Right lobe of liver (tissue), 4 donors: ENCODE data around the gene VRK1.

Experiments used
- POLR2A ChIP-seq: fragments of 450-650 bp; IDR thresholded peaks from one replicate; pipeline ENCODE4 v1.6.1; 2017; ENCODE audit warnings: antibody characterized with exemption, mild to moderate bottlenecking
- TF ChIP-seq, protein P1 (sequence below), 4 donors: fragments of 200-600 bp in 3 of 4; fragments of 450-650 bp in 1 of 4; IDR thresholded peaks; one replicate each; pipeline versions ENCODE4 v1.5.1 to v1.8.0; 2016 to 2022; ENCODE audit warnings: antibody characterized with exemption in 4 of 4, mild to moderate bottlenecking in 2 of 4
- donor health status: DM: no; HTN: no; CAD: no.
- donor health status: DM: no; HTN: no; CAD: no.
- donor health status: DM: no; HTN: yes; CAD: no.

DNA sequence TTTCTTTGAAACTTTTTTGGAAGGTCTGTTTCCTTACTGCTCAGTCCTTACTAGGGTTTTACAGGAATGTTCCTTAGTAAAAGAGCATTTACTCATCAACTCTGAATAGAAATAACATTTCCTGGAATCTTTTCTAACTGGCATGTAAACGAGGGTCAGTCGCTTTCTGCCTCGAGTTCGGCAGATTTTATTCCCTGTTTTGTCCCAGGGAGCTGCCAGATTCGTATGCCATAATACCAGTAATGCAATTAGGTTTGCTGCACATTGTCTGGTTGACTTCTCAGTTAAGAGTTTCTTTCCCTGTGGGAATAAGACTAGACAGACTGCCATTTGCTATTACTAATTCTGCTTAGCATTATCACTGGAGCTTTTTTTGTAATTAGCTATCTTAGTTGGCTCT lies 91.9 kb downstream of the VRK1 start:
- TF ChIP-seq, protein P1, sequence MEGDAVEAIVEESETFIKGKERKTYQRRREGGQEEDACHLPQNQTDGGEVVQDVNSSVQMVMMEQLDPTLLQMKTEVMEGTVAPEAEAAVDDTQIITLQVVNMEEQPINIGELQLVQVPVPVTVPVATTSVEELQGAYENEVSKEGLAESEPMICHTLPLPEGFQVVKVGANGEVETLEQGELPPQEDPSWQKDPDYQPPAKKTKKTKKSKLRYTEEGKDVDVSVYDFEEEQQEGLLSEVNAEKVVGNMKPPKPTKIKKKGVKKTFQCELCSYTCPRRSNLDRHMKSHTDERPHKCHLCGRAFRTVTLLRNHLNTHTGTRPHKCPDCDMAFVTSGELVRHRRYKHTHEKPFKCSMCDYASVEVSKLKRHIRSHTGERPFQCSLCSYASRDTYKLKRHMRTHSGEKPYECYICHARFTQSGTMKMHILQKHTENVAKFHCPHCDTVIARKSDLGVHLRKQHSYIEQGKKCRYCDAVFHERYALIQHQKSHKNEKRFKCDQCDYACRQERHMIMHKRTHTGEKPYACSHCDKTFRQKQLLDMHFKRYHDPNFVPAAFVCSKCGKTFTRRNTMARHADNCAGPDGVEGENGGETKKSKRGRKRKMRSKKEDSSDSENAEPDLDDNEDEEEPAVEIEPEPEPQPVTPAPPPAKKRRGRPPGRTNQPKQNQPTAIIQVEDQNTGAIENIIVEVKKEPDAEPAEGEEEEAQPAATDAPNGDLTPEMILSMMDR (IDR thresholded peaks at IDR 0.05), result no peak
- no peak for TF ChIP-seq POLR2A
